ENCODE results near the gene MTHFD2L. TPM values are rescaled to one million over a fixed set of nuclear protein-coding genes. Genes with fewer than 3 reads are reported as not detected.

The MTHFD2L gene
- total RNA-seq, 1 experiment from 2014 or later = 8.9 TPM

GRCh38 chr4:74175379-74175778 lies 17.5 kb downstream of the MTHFD2L start:
- no peaks in the 10 kb centered on the region for H3K9me2 ChIP-seq (ENCODE audit: insufficient read depth)
- ChIA-PET CTCF (no interaction called here), POLR2A (ENCODE audit: unreplicated experiment) (no interaction called here)
- no TSS peak for BruUV-seq (replicated peaks)
- TF ChIP-seq CTCF (conservative IDR thresholded peaks at IDR 0.05) (no peak), EZH2 (IDR thresholded peaks at IDR 0.05; ENCODE audit: low read depth) (no peak)
- H3K4me1 ChIP-seq (replicated peaks; ENCODE audit: insufficient read depth) = no peaks in the 10 kb centered on the region
- no peaks in the 10 kb centered on the region for H3K9me3 ChIP-seq (ENCODE audit: insufficient read depth, low read depth)
- H3K4me3 ChIP-seq = no peak overlapping the region
- no peaks in the 10 kb centered on the region for H3F3A ChIP-seq (ENCODE audit: insufficient read depth, low read depth)
- no peaks in the 10 kb centered on the region for H3K27me3 ChIP-seq (ENCODE audit: insufficient read depth, low read depth)
- no peak overlapping the region for H2AFZ ChIP-seq
- H3K4me2 ChIP-seq = no peak overlapping the region
- H3K79me2 ChIP-seq (ENCODE audit: low read depth) = no peaks in the 10 kb centered on the region
- DNase-seq = no peak
- intact Hi-C loops (cut with micrococcal nuclease; ENCODE audit: unreplicated experiment) = no loop called here
- H3K36me3 ChIP-seq (ENCODE audit: low read depth) = no peaks in the 10 kb centered on the region
- no peaks in the 10 kb centered on the region for H4K20me1 ChIP-seq (ENCODE audit: insufficient read depth)
- no peak overlapping the region for H3K27ac ChIP-seq

- no peaks in the 10 kb centered on the region for H3K79me2 ChIP-seq (ENCODE audit: low read depth)
- no peaks in the 10 kb centered on the region for H3K4me1 ChIP-seq (replicated peaks; ENCODE audit: insufficient read depth)
- H3K4me3 ChIP-seq = no peak overlapping the region
- no peak overlapping the region for H3K4me2 ChIP-seq
- DNase-seq = no peak
- no peak overlapping the region for H2AFZ ChIP-seq
- ChIA-PET POLR2A (ENCODE audit: unreplicated experiment) (interaction anchor here (0.6 kb wide), 1 partner anchor 105 kb away, joined by 5 read pairs; no protein-coding TSS in a partner anchor), CTCF (no interaction called here)
- no TSS peak for BruUV-seq (replicated peaks)
- no peaks in the 10 kb centered on the region for H3K9me2 ChIP-seq (ENCODE audit: insufficient read depth)
- H3F3A ChIP-seq (ENCODE audit: insufficient read depth, low read depth) = no peaks in the 10 kb centered on the region
- H3K36me3 ChIP-seq (ENCODE audit: low read depth) = no peaks in the 10 kb centered on the region
- TF ChIP-seq CTCF (conservative IDR thresholded peaks at IDR 0.05) (no peak), EZH2 (IDR thresholded peaks at IDR 0.05; ENCODE audit: low read depth) (no peak)
- no peaks in the 10 kb centered on the region for H3K27me3 ChIP-seq (ENCODE audit: insufficient read depth, low read depth)
- H3K9me3 ChIP-seq (ENCODE audit: insufficient read depth, low read depth) = no peaks in the 10 kb centered on the region
- H3K27ac ChIP-seq = no peak overlapping the region
- H4K20me1 ChIP-seq (ENCODE audit: insufficient read depth) = no peaks in the 10 kb centered on the region
- intact Hi-C loops (cut with micrococcal nuclease; ENCODE audit: unreplicated experiment) = no loop called here
Measured at GRCh38 chr4:74178798-74179197, 20.9 kb downstream of the MTHFD2L start.

GRCh38 chr4:74181219-74181618 lies 23.3 kb downstream of the MTHFD2L start:
- H4K20me1 ChIP-seq (ENCODE audit: insufficient read depth) = no peaks in the 10 kb centered on the region
- no peaks in the 10 kb centered on the region for H3F3A ChIP-seq (ENCODE audit: insufficient read depth, low read depth)
- H3K79me2 ChIP-seq (ENCODE audit: low read depth) = no peaks in the 10 kb centered on the region
- no peak for DNase-seq
- H3K4me1 ChIP-seq (replicated peaks; ENCODE audit: insufficient read depth) = no peaks in the 10 kb centered on the region
- POLR2A ChIA-PET (ENCODE audit: unreplicated experiment) = no interaction called here
- no peaks in the 10 kb centered on the region for H3K9me2 ChIP-seq (ENCODE audit: insufficient read depth)
- no peaks in the 10 kb centered on the region for H3K36me3 ChIP-seq (ENCODE audit: low read depth)
- H3K4me2 ChIP-seq = no peak overlapping the region
- TF ChIP-seq EZH2 (IDR thresholded peaks at IDR 0.05; ENCODE audit: low read depth) (no peak), CTCF (conservative IDR thresholded peaks at IDR 0.05) (no peak)
- CTCF ChIA-PET = no interaction called here
- no peak overlapping the region for H3K4me3 ChIP-seq
- no TSS peak for BruUV-seq (replicated peaks)
- no peaks in the 10 kb centered on the region for H3K27me3 ChIP-seq (ENCODE audit: insufficient read depth, low read depth)
- no peak overlapping the region for H2AFZ ChIP-seq
- H3K27ac ChIP-seq = no peak overlapping the region
- intact Hi-C loops (cut with micrococcal nuclease; ENCODE audit: unreplicated experiment) = loop anchor here (10.0 kb wide), 2 partner anchors 354 to 494 kb away; no protein-coding TSS in a partner anchor
- H3K9me3 ChIP-seq (ENCODE audit: insufficient read depth, low read depth) = no peaks in the 10 kb centered on the region
